Lung (tissue), 12 donors: ENCODE measurements around the gene PSMC2. TPM values are rescaled to one million over a fixed set of nuclear protein-coding genes. Genes with fewer than 3 reads are reported as not detected.

Source experiments
- ATAC-seq: fragments of 200-7000 bp; cut with Tn5 transposase; one replicate; pipeline ENCODE4 v1.9.1; 2020; ENCODE audit warnings: moderate number of reproducible peaks; ENCODE audit not compliant: insufficient read depth, low FRiP score
- DNase-seq, 3 donors: peaks; one replicate each; pipeline ENCODE4 v3.0.0-alpha.2; 2013 to 2017
- H3K27ac ChIP-seq, 2 donors: one replicate each; pipeline ENCODE4 v1.5.1; 2013; ENCODE audit warnings: mild to moderate bottlenecking in 2 of 2, moderate library complexity in 2 of 2, control low read depth in 1 of 2, inconsistent platforms in 1 of 2, low read depth in 1 of 2, low read length in 1 of 2
- H3K27me3 ChIP-seq, 3 donors: one replicate each; pipeline ENCODE4 v1.5.1; 2013; ENCODE audit warnings: low read length in 2 of 3; ENCODE audit not compliant: control insufficient read depth in 3 of 3, insufficient read depth in 3 of 3
- H3K36me3 ChIP-seq, 4 donors: one replicate each; pipeline ENCODE4 v1.5.1; 2013; ENCODE audit warnings: low read length in 4 of 4, mild to moderate bottlenecking in 1 of 4, moderate library complexity in 1 of 4; ENCODE audit not compliant: control insufficient read depth in 4 of 4, insufficient read depth in 4 of 4
- H3K4me1 ChIP-seq, 5 donors: one replicate each; pipeline ENCODE4 v1.5.1; 2013; ENCODE audit warnings: low read length in 5 of 5, mild to moderate bottlenecking in 2 of 5, moderate library complexity in 1 of 5; ENCODE audit not compliant: control insufficient read depth in 5 of 5, insufficient read depth in 5 of 5
- H3K4me3 ChIP-seq: one replicate; pipeline ENCODE4 v1.5.1; 2013; ENCODE audit warnings: mild to moderate bottlenecking, control low read depth, moderate library complexity
- H3K9ac ChIP-seq, 2 donors: one replicate each; pipeline ENCODE4 v1.5.1; 2013; ENCODE audit warnings: low read length in 2 of 2, control low read depth in 1 of 2; ENCODE audit not compliant: insufficient read depth in 1 of 2
- H3K9me3 ChIP-seq, 4 donors: one replicate each; pipeline ENCODE4 v1.5.1; 2013; ENCODE audit warnings: low read length in 3 of 4, mild to moderate bottlenecking in 1 of 4, moderate library complexity in 1 of 4; ENCODE audit not compliant: control insufficient read depth in 4 of 4, insufficient read depth in 3 of 4
- WGBS, 2 donors: extraction: QIAGEN DNeasy Blood & Tissue Kit; methylation state at CpG; one replicate each; pipeline ENCODE4 v1.1.7; 2013; 5-methylcytosine and 5-hydroxymethylcytosine counted together
- polyA plus RNA-seq, 2 donors: library from polyadenylated mRNA; stranded (reverse); fragments of 200-250 nt; gene quantifications; one replicate each; pipeline ENCODE4 v1.2.1, GENCODE V29; 2013
- total RNA-seq, 2 donors: library from RNA; depleted of rRNA in 1 of 2; stranded (reverse); fragments of >200 nt in 1 of 2; gene quantifications; one replicate each; pipeline ENCODE4 v1.2.1, GENCODE V29; 2014 to 2021
- TF ChIP-seq, protein P1 (sequence below): IDR thresholded peaks from 2 replicates; pipeline ENCODE4 v1.5.1; 2012; ENCODE audit warnings: mild to moderate bottlenecking; ENCODE audit errors: control extremely low read depth, extremely low read depth
- donor health status: control.
- donor health status: control.
- donor health status: Bipolar disorder and iron deficiency.
- donor health status: healthy.
- donor health status: DM: yes; HTN: yes; CAD: no.

Gene PSMC2
- total and polyA plus RNA-seq, 4 donors = 68.8 to 157 (median 100) TPM

DNA sequence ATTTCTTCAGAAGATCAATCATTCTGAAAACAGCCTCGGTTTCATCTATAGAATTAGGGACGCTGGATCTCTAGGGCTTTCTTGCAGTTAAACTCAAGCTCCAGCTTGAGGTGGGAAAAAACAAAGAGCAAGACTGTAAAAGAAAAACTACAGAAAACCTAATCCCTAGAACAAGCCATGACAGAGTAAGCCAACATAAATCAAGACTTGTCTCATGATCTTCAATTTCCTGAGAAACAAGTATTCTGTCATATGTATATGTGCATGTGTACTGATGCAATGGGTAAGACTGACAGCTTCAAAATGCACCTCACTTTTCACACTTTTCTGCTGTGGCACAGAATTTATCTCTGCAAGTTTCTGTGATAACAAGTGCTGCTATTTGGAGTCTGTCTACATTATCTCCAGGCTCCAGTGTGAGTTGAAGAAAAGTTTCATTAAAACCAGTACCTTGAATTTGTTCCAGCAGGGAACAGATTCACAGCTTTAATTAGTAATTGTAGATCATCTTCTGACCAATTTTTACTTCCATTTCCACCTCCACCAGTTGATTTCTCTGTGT is 31.0 kb upstream of the PSMC2 start:
- TF ChIP-seq, protein P1, sequence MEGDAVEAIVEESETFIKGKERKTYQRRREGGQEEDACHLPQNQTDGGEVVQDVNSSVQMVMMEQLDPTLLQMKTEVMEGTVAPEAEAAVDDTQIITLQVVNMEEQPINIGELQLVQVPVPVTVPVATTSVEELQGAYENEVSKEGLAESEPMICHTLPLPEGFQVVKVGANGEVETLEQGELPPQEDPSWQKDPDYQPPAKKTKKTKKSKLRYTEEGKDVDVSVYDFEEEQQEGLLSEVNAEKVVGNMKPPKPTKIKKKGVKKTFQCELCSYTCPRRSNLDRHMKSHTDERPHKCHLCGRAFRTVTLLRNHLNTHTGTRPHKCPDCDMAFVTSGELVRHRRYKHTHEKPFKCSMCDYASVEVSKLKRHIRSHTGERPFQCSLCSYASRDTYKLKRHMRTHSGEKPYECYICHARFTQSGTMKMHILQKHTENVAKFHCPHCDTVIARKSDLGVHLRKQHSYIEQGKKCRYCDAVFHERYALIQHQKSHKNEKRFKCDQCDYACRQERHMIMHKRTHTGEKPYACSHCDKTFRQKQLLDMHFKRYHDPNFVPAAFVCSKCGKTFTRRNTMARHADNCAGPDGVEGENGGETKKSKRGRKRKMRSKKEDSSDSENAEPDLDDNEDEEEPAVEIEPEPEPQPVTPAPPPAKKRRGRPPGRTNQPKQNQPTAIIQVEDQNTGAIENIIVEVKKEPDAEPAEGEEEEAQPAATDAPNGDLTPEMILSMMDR = no peak
- Histone ChIP-seq H3K4me1 (peaks cover 0 to 2% (median 0%) of the 10 kb centered on the region in 5 donors), H3K27me3 (no peaks in the 10 kb centered on the region), H3K27ac (no peak overlapping the region), H3K9ac (no peak overlapping the region), H3K36me3 (peaks cover 38 to 54% (median 51%) of the 10 kb centered on the region in 4 donors), H3K4me3 (no peak overlapping the region), H3K9me3 (no peaks in the 10 kb centered on the region)
- ATAC-seq = no peak
- WGBS, 2 donors = 95 to 98% methylated on average over 2 of the region's 2 CpGs
- DNase-seq = no peak

DNA sequence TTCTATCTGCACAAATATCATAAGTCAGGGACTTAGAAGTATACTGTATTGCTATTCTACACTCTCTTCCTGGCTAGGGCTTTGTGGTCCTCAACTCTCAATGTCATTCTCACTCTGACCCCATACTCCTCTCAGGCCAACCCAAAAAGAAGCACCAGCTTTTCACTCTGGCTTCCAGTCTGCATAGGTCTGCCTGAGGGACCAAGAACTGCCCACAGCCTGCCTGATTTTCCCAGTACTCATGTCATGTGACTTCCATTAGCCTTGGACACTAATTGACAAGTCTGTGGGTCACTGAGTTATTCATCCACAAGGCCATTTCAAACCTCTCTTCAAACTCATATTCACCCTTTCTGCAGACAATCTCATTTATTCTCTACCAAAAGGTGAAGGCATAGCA is 30.4 kb upstream of the PSMC2 start:
- no peak for DNase-seq

DNA sequence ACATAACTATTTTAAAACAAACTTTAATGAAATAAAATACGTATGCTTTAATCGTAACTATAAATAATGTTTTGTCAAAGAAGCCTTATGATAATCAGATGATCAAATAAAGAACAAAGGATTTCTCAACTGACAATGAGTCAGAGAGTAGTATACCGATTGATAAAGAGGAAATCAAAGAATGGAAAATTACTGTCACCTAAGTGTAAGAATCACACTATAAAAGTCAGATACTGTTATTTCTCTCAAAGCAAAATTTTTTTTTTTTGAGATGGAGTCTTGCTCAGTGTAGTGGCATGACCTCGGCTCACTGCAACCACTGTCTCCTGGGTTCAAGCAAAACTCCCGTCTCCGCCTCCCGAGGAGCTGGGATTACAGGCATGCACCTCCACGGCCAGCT is 21.7 kb upstream of the PSMC2 start:
- DNase-seq (no peak), ATAC-seq (no peak)
- TF ChIP-seq, protein P1 = no peak
- Histone ChIP-seq H3K9me3 (no peaks in the 10 kb centered on the region), H3K4me3 (no peak overlapping the region), H3K27ac (no peak overlapping the region), H3K36me3 (peaks cover 4 to 20% (median 10%) of the 10 kb centered on the region in 4 donors), H3K9ac (no peak overlapping the region), H3K4me1 (no peaks in the 10 kb centered on the region), H3K27me3 (no peaks in the 10 kb centered on the region)
- WGBS, 2 donors = 90 to 93% methylated on average over 8 of the region's 8 CpGs

More for the DNA sequence above, 30.4 kb upstream of the PSMC2 start:
- Histone ChIP-seq H3K9ac (no peak overlapping the region), H3K27me3 (no peaks in the 10 kb centered on the region), H3K4me3 (no peak overlapping the region), H3K9me3 (no peaks in the 10 kb centered on the region), H3K4me1 (peaks cover 0 to 2% (median 0%) of the 10 kb centered on the region in 5 donors), H3K36me3 (peaks cover 40 to 51% (median 48%) of the 10 kb centered on the region in 4 donors), H3K27ac (no peak overlapping the region)
- ATAC-seq = no peak
- TF ChIP-seq, protein P1 = no peak

DNA sequence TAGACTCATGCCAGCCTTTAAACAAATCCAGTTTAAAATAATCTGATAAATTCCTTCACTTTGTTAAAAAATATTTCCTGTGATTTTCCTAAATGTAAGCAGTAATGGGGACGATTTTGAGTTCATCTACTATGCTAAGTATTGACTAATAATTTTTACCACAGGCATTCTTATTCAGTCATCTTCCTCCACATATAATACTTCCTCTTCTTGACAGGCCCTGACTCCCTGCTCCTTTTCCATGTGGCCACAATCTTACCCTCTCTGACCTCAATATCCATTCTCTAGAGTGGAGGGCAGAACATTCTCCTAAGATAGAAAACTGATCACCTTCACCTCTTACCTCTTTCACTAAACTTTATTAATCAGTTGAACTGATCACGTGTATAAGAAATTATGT is 10.7 kb upstream of the PSMC2 start:
- Histone ChIP-seq H3K36me3 (peaks cover 9 to 35% (median 23%) of the 10 kb centered on the region in 4 donors), H3K27me3 (no peaks in the 10 kb centered on the region), H3K9me3 (no peaks in the 10 kb centered on the region), H3K9ac (no peak overlapping the region), H3K4me3 (no peak overlapping the region), H3K27ac (no peak overlapping the region), H3K4me1 (no peaks in the 10 kb centered on the region)
- WGBS, 2 donors = 61 to 77% methylated on average over 2 of the region's 2 CpGs
- TF ChIP-seq, protein P1 = no peak
- ATAC-seq (no peak), DNase-seq (no peak)
